ENCODE data around the gene CASP9. TPM values are rescaled to one million over a fixed set of nuclear protein-coding genes. Genes with fewer than 3 reads are reported as not detected.

Gene CASP9
- total and polyA plus RNA-seq, 2 experiments from 2014 or later = 7.7 to 25.0 TPM

DNA sequence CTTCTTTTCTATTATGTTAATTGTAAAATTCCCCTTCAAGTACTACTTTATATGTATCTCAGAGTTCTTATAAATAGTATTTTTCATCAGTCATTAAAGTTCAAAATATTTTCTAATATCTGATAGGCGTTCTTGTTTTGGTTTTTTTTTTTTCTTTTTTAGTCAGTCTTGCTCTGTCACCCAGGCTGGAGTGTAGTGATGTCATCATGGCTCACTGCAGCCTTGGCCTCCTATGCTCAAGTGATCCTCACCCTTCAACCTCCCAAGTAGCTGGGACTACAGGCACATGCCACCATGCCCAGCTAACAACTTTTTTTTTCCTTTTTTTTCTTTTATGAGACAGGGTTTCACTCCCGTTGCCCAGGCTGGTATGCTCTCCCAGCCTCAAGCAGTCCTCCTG, 33.6 kb upstream of the CASP9 start:
- Mint-ChIP-seq H3K9me3 (no peaks in the 10 kb centered on the region), H3K27ac (no peak overlapping the region), H3K4me1 (no peaks in the 10 kb centered on the region), H3K27me3 (ENCODE audit: insufficient read depth, low read depth, poor library complexity) (no peaks in the 10 kb centered on the region), H3K36me3 (ENCODE audit: low read depth) (peaks cover 22% of the 10 kb centered on the region), H3K4me3 (no peak overlapping the region)
- Histone ChIP-seq H3K9me2 (ENCODE audit: insufficient read depth) (no peaks in the 10 kb centered on the region), H3K4me1 (ENCODE audit: insufficient read depth) (no peaks in the 10 kb centered on the region), H3K4me3 (no peak overlapping the region), H3K4me2 (no peak overlapping the region), H3F3A (replicated peaks; ENCODE audit: low read depth) (no peaks in the 10 kb centered on the region), H2AFZ (no peak overlapping the region), H3K27me3 (ENCODE audit: insufficient read depth) (no peaks in the 10 kb centered on the region), H3K27ac (ENCODE audit: low read depth) (no peak overlapping the region), H3K79me2 (replicated peaks; ENCODE audit: insufficient read depth) (no peaks in the 10 kb centered on the region), H3K36me3 (ENCODE audit: insufficient read depth) (peaks cover 10% of the 10 kb centered on the region; the same call in 1 of the 2 replicates), H4K20me1 (replicated peaks; ENCODE audit: insufficient read depth) (no peaks in the 10 kb centered on the region)
- ATAC-seq = no peak
- no peak for DNase-seq (ENCODE audit: low spot score)
- TF ChIP-seq, protein P1, sequence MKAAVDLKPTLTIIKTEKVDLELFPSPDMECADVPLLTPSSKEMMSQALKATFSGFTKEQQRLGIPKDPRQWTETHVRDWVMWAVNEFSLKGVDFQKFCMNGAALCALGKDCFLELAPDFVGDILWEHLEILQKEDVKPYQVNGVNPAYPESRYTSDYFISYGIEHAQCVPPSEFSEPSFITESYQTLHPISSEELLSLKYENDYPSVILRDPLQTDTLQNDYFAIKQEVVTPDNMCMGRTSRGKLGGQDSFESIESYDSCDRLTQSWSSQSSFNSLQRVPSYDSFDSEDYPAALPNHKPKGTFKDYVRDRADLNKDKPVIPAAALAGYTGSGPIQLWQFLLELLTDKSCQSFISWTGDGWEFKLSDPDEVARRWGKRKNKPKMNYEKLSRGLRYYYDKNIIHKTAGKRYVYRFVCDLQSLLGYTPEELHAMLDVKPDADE (IDR thresholded peaks at IDR 0.05) = no peak
- TF ChIP-seq, protein P2, sequence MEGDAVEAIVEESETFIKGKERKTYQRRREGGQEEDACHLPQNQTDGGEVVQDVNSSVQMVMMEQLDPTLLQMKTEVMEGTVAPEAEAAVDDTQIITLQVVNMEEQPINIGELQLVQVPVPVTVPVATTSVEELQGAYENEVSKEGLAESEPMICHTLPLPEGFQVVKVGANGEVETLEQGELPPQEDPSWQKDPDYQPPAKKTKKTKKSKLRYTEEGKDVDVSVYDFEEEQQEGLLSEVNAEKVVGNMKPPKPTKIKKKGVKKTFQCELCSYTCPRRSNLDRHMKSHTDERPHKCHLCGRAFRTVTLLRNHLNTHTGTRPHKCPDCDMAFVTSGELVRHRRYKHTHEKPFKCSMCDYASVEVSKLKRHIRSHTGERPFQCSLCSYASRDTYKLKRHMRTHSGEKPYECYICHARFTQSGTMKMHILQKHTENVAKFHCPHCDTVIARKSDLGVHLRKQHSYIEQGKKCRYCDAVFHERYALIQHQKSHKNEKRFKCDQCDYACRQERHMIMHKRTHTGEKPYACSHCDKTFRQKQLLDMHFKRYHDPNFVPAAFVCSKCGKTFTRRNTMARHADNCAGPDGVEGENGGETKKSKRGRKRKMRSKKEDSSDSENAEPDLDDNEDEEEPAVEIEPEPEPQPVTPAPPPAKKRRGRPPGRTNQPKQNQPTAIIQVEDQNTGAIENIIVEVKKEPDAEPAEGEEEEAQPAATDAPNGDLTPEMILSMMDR (conservative IDR thresholded peaks at IDR 0.05; ENCODE audit: low read depth in 2 of 2) = no peak
- TF ChIP-seq ZNF331 (CRISPR knock-in tag; IDR thresholded peaks at IDR 0.05; ENCODE audit: low read depth) (no peak), NANOG (IDR thresholded peaks at IDR 0.05; ENCODE audit: borderline replicate concordance) (no peak), EZH2 (IDR thresholded peaks at IDR 0.05; ENCODE audit: low read depth, unreplicated experiment) (no peak), POLR2AphosphoS5 (IDR thresholded peaks at IDR 0.05; ENCODE audit: low read depth) (no peak), ZNF114 (CRISPR knock-in tag; IDR thresholded peaks at IDR 0.05) (no peak), JUNB (IDR thresholded peaks at IDR 0.05; ENCODE audit: unreplicated experiment) (no peak), STAT1 (IDR thresholded peaks at IDR 0.05; ENCODE audit: unreplicated experiment) (no peak)
- TF ChIP-seq, protein P3, sequence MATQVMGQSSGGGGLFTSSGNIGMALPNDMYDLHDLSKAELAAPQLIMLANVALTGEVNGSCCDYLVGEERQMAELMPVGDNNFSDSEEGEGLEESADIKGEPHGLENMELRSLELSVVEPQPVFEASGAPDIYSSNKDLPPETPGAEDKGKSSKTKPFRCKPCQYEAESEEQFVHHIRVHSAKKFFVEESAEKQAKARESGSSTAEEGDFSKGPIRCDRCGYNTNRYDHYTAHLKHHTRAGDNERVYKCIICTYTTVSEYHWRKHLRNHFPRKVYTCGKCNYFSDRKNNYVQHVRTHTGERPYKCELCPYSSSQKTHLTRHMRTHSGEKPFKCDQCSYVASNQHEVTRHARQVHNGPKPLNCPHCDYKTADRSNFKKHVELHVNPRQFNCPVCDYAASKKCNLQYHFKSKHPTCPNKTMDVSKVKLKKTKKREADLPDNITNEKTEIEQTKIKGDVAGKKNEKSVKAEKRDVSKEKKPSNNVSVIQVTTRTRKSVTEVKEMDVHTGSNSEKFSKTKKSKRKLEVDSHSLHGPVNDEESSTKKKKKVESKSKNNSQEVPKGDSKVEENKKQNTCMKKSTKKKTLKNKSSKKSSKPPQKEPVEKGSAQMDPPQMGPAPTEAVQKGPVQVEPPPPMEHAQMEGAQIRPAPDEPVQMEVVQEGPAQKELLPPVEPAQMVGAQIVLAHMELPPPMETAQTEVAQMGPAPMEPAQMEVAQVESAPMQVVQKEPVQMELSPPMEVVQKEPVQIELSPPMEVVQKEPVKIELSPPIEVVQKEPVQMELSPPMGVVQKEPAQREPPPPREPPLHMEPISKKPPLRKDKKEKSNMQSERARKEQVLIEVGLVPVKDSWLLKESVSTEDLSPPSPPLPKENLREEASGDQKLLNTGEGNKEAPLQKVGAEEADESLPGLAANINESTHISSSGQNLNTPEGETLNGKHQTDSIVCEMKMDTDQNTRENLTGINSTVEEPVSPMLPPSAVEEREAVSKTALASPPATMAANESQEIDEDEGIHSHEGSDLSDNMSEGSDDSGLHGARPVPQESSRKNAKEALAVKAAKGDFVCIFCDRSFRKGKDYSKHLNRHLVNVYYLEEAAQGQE (IDR thresholded peaks at IDR 0.05; ENCODE audit: unreplicated experiment) = no peak

DNA sequence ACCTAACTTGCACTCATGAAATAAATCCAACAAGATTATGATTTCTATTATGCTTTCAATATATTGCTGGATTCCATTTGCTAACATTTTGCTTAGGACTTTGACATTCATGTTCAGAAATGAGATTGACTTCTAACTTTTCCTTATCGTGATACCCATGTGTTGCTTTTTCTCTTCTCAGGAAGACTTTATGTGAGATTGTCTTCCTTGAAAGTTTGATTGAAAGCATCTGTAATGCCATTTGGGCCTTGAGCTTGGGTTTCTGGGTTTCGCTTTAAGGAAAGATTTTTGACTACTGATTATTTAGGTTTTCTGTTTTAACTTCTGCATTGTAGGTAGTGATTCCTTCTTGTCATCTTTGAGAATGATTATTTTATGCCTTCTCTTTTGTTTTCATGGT, 33.0 kb upstream of the CASP9 start:
- Mint-ChIP-seq H3K27ac (no peak overlapping the region), H3K27me3 (ENCODE audit: insufficient read depth, low read depth, poor library complexity) (no peaks in the 10 kb centered on the region), H3K9me3 (no peaks in the 10 kb centered on the region), H3K36me3 (ENCODE audit: low read depth) (peaks cover 16% of the 10 kb centered on the region), H3K4me3 (no peak overlapping the region), H3K4me1 (no peaks in the 10 kb centered on the region)
- ATAC-seq (no peak), DNase-seq (ENCODE audit: low spot score) (no peak)
- H3K4me1 ChIP-seq (ENCODE audit: insufficient read depth) = no peaks in the 10 kb centered on the region
- H3K4me3 ChIP-seq = no peak overlapping the region
- H3K9me2 ChIP-seq (ENCODE audit: insufficient read depth) = no peaks in the 10 kb centered on the region
- no peaks in the 10 kb centered on the region for H3K79me2 ChIP-seq (replicated peaks; ENCODE audit: insufficient read depth)
- no peak overlapping the region for H3K4me2 ChIP-seq
- H3K27me3 ChIP-seq (ENCODE audit: insufficient read depth) = no peaks in the 10 kb centered on the region
- H2AFZ ChIP-seq = no peak overlapping the region
- peaks cover 10% of the 10 kb centered on the region; the same call in 1 of the 2 replicates for H3K36me3 ChIP-seq (ENCODE audit: insufficient read depth)
- H4K20me1 ChIP-seq (replicated peaks; ENCODE audit: insufficient read depth) = no peaks in the 10 kb centered on the region
- no peaks in the 10 kb centered on the region for H3F3A ChIP-seq (replicated peaks; ENCODE audit: low read depth)
- no peak overlapping the region for H3K27ac ChIP-seq (ENCODE audit: low read depth)
- TF ChIP-seq, protein P3 (IDR thresholded peaks at IDR 0.05; ENCODE audit: unreplicated experiment) = no peak
- TF ChIP-seq EZH2 (IDR thresholded peaks at IDR 0.05; ENCODE audit: low read depth, unreplicated experiment) (no peak), POLR2AphosphoS5 (IDR thresholded peaks at IDR 0.05; ENCODE audit: low read depth) (no peak), JUNB (IDR thresholded peaks at IDR 0.05; ENCODE audit: unreplicated experiment) (no peak), ZNF114 (CRISPR knock-in tag; IDR thresholded peaks at IDR 0.05) (no peak), ZNF331 (CRISPR knock-in tag; IDR thresholded peaks at IDR 0.05; ENCODE audit: low read depth) (no peak)
- TF ChIP-seq, protein P2 (conservative IDR thresholded peaks at IDR 0.05; ENCODE audit: low read depth in 2 of 2) = no peak
